ENCODE results near the gene MUC5B. TPM values are rescaled to one million over a fixed set of nuclear protein-coding genes. Genes with fewer than 3 reads are reported as not detected.

The MUC5B gene
- total and polyA plus RNA-seq, 2 of the 13 experiments (the other 11 are each of a cell fraction or from before 2014, with no cell fraction given) = 0.01 TPM; not detected in 1

DNA sequence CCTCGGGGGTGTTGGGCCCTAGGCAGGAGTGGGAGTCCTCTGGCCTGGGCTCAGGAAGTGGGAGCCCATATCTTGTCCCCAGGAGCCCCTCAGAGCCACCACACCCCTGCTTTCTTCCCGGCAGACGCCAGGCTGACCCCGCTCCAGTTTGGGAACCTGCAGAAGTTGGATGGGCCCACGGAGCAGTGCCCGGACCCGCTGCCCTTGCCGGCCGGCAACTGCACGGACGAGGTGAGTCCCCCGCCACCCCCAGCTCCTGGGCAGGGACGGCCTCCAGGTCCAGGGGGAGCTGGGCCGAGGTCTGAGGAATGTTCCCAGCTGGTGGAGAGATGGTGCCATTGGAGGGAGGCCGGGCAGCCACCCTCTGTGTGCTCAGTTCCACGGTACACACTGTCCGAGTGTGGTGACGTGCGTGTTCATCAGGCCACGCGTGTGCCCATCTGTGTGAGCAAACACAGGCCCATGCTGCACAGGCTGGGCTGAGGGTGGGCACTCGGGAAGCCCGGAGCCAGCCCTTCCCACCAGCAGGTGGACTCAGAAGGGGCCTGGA is 4.8 kb downstream of the MUC5B start:
- no peak overlapping the region for H3K27ac ChIP-seq (ENCODE audit: extremely low read length, insufficient read depth, low read length)
- 64% methylated on average over 5 of the region's 23 CpGs for WGBS (ENCODE audit: low lambda C conversion rate)
- intact Hi-C loops (cut with micrococcal nuclease; ENCODE audit: unreplicated experiment) = no loop called here
- TF ChIP-seq NR2F6 (IDR thresholded peaks at IDR 0.05) (no peak), NR2F6 (CRISPR knock-in tag; IDR thresholded peaks at IDR 0.05) (no peak), REXO4 (CRISPR knock-in tag; IDR thresholded peaks at IDR 0.05; ENCODE audit: borderline replicate concordance) (no peak), MYNN (CRISPR knock-in tag; IDR thresholded peaks at IDR 0.05; ENCODE audit: low read depth) (no peak), HDAC1 (CRISPR knock-in tag; IDR thresholded peaks at IDR 0.05) (no peak), SALL1 (CRISPR knock-in tag; IDR thresholded peaks at IDR 0.05) (no peak), ZSCAN12 (CRISPR knock-in tag; IDR thresholded peaks at IDR 0.05) (no peak), MATR3 (CRISPR knock-in tag; IDR thresholded peaks at IDR 0.05) (no peak), KLF15 (CRISPR knock-in tag; IDR thresholded peaks at IDR 0.05; ENCODE audit: borderline replicate concordance) (no peak), SRSF1 (optimal IDR thresholded peaks at IDR 0.05; ENCODE audit: low read depth, low read length) (no peak), ZNF460 (CRISPR knock-in tag; IDR thresholded peaks at IDR 0.05; ENCODE audit: borderline replicate concordance) (no peak), ARID2 (CRISPR knock-in tag; IDR thresholded peaks at IDR 0.05; ENCODE audit: borderline replicate concordance) (no peak), PREB (CRISPR knock-in tag; IDR thresholded peaks at IDR 0.05) (no peak), GATAD1 (CRISPR knock-in tag; IDR thresholded peaks at IDR 0.05) (no peak), SMYD3 (CRISPR knock-in tag; IDR thresholded peaks at IDR 0.05) (no peak), ZBTB7B (CRISPR knock-in tag; IDR thresholded peaks at IDR 0.05) (no peak), ZNF34 (CRISPR knock-in tag; IDR thresholded peaks at IDR 0.05; ENCODE audit: borderline replicate concordance) (no peak)
- TF ChIP-seq, protein P1, sequence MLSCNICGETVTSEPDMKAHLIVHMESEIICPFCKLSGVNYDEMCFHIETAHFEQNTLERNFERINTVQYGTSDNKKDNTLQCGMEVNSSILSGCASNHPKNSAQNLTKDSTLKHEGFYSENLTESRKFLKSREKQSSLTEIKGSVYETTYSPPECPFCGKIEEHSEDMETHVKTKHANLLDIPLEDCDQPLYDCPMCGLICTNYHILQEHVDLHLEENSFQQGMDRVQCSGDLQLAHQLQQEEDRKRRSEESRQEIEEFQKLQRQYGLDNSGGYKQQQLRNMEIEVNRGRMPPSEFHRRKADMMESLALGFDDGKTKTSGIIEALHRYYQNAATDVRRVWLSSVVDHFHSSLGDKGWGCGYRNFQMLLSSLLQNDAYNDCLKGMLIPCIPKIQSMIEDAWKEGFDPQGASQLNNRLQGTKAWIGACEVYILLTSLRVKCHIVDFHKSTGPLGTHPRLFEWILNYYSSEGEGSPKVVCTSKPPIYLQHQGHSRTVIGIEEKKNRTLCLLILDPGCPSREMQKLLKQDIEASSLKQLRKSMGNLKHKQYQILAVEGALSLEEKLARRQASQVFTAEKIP (CRISPR knock-in tag; IDR thresholded peaks at IDR 0.05; ENCODE audit: borderline replicate concordance) = no peak
- TF ChIP-seq, protein P2, sequence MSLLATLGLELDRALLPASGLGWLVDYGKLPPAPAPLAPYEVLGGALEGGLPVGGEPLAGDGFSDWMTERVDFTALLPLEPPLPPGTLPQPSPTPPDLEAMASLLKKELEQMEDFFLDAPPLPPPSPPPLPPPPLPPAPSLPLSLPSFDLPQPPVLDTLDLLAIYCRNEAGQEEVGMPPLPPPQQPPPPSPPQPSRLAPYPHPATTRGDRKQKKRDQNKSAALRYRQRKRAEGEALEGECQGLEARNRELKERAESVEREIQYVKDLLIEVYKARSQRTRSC (CRISPR knock-in tag; IDR thresholded peaks at IDR 0.05; ENCODE audit: low read depth) = no peak

More for the DNA sequence above, 4.8 kb downstream of the MUC5B start:
- ChIA-PET POLR2A (no interaction called here), CTCF (ENCODE audit: low intra/inter-chr PET ratio, low total read pairs) (no interaction called here)
- peaks cover 6 to 18% of the 10 kb centered on the region in 2 experiments; a peak in 4 of 5 replicates for H3K27me3 ChIP-seq (ENCODE audit: control insufficient read depth in 1 of 2, insufficient read depth in 2 of 2, low read length in 2 of 2)
- H3K9ac ChIP-seq (ENCODE audit: insufficient read depth, low read depth, low read length) = no peak overlapping the region
- no peaks in the 10 kb centered on the region for H3K9me3 ChIP-seq (ENCODE audit: low read length)
- no peaks in the 10 kb centered on the region for H3K36me3 ChIP-seq (replicated peaks in 1 of 2; ENCODE audit: control insufficient read depth in 1 of 2, insufficient read depth in 2 of 2, low read length in 2 of 2)
- in situ Hi-C loops (cut with HindIII; ENCODE audit: extremely low pct_ligation_motif_present, low pct_unique_long_range_greater_than_20kb) = loop anchor here (5.0 kb wide), 1 partner anchor 115 kb away; no protein-coding TSS in a partner anchor
- no peak overlapping the region for H3K4me3 ChIP-seq (replicated peaks in 1 of 3; ENCODE audit: insufficient read depth in 1 of 3, low read depth in 2 of 3, low read length in 3 of 3)
- no peak overlapping the region for H3K4me2 ChIP-seq (ENCODE audit: low read depth, low read length)
- H3K79me2 ChIP-seq (ENCODE audit: insufficient read depth, low read length) = no peaks in the 10 kb centered on the region
- no peak for ATAC-seq
- no TSS peak for BruUV-seq (replicated peaks)
- no peak for DNase-seq (ENCODE audit: low spot score)
- peaks cover 7% of the 10 kb centered on the region; the same call in 1 of the 2 replicates for H3K4me1 ChIP-seq (ENCODE audit: insufficient read depth, low read length)
- H2AFZ ChIP-seq (ENCODE audit: low read length) = no peak overlapping the region
- no peaks in the 10 kb centered on the region for H4K20me1 ChIP-seq (ENCODE audit: insufficient read depth, low read length)
- no peak for FAIRE-seq

All from HepG2 (cell line).